ENCODE results near the gene NXPH1.

The NXPH1 gene

DNA sequence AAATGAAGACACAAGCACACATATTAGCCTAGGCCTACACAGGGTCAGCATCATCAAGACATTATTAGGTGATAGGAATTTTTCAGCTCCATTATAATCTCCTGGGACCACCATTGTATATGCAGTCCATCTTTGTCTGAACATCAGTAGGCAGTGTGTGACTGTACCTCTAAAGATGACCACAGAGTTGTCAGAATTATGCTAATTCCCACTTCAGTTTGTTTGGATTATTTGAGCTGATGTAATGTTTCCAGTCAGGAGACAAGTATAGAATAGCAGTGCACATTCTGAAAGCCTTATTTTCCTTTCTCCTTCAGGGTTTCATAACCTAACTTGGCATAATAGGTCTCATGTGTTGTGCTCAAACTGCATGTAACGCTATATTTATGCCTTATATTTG, 306.4 kb downstream of the NXPH1 start:
- DNase-seq: no peak

- no peak for DNase-seq
Observed at GRCh38 chr7:8742837-8743236, 309.4 kb downstream of the NXPH1 start.

GRCh38 chr7:8747338-8747737, 313.9 kb downstream of the NXPH1 start:
- DNase-seq: no peak

DNA sequence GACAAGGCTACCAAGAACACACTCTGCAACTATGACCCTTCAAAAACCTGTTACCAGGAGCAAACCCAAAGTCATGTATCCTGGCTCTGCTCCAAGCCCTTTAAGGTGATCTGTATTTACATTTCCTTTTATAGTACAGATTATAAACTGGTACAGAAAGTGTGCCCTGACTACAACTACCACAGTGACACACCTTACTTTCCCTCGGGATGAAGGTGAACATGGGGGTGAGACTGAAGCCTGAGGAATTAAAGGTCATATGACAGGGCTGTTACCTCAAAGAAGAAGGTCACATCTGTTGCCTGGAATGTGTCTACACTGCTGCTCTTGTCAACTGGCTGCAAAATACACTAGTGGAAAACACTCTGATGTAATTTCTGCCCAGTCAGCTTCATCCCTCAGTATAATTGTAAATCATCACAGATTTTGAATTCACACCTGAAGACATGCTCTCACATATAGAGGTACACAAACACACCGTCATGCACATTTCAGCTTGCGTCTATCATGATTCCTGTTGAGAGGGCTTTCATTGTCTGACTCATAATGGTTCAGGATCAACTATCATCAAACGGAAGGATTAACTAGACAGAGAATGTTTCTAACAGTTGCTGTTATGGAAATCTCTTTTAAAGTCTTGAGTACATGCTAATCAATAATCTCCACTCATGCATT, 318.3 kb downstream of the NXPH1 start:
- DNase-seq: no peak

GRCh38 chr7:8753355-8753754, 319.9 kb downstream of the NXPH1 start:
- no peak for DNase-seq

DNA sequence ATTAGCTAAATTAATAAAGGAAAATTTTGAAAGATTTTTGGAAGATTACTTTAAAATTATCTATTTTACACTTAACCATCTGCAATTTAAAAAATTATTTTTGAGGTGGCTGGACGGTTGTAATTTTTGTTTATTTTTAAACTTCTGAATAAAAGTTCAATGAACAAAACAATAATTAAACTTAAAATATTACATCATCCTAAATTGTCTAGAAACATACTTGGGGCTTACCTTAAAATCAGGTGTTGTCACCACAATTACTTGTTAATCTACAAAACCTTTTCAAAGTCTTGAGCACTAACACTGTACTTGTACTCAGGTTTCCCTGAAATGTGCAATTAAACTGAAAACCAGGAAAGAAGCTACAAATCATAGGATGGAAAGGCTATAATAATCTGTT, 328.3 kb downstream of the NXPH1 start:
- DNase-seq: no peak

DNA sequence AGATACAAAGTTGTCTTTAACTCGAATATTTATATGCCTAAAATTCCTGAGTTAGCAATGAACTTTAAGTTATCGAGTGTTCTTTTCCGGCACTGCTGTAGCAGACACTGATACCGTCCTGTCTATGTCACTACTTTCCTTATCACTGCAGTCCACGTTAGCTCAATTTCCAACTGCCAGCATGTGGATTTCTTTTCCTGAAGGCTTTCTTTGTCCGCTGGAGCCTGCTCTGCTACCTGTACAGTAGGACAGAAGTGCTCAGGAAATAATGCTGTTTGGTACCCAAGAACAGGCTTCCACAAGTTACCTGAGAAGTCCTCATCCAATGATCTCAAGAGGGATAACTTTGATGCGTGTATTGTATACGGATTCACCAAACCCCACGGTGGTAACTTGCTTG, 329.4 kb downstream of the NXPH1 start:
- DNase-seq: no peak

DNA sequence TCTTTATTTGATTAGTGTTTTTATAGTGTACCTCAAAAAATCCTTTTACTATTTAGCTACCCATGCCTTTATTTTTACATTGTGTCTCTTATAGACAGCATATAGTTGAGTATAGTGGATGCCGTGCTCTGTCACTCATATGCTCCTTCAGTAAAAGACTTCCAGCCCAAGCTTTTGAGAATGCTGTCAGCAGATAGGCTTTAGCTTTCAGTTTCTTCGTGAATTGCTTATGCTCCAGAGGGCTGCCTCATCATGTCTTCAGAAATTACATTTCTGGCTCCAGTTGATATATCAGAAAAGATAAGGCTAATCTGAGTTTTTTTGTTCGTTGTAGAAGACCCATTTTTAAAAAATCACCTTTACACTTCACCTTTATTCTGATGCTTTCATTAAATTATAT, 332.0 kb downstream of the NXPH1 start:
- DNase-seq: no peak

GRCh38 chr7:8773518-8773917, 340.1 kb downstream of the NXPH1 start:
- no peak for DNase-seq

DNA sequence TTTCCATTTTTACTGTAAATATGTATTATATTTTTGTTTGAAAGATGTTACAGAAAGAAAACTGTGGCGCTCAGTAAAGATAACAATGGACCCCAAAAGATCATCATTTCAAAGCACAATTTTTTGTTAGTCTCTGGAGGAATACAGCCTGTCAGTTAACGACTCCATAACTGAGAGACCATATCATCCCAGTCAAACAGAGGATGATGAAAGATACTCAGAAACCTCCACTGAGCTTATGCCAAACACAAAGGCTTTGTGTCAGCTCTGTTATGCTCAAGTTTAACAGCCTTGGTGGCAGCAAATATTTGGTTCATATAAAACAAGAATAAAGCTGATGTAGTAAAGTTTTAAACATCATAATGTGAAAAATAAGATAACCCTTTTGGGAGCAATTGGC, 345.1 kb downstream of the NXPH1 start:
- DNase-seq: no peak

DNA sequence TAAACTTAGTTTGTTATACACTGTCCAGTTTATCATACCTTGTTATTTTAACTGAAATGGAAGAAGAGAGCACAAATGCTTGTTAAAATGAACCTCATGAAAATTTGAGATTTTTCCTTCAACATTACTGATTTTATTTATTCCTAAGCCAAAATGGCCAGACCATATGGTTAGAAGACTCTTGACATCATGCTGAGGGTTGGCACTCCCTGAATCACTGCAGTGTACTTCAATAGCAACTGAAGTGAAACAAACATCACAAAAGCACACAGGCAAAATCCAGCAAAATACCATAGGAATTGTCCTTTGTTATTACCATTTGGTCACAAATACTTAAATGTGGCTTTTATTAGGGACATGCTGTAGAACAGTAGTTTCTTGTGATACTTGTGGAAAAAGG, 347.8 kb downstream of the NXPH1 start:
- no peak for DNase-seq

DNA sequence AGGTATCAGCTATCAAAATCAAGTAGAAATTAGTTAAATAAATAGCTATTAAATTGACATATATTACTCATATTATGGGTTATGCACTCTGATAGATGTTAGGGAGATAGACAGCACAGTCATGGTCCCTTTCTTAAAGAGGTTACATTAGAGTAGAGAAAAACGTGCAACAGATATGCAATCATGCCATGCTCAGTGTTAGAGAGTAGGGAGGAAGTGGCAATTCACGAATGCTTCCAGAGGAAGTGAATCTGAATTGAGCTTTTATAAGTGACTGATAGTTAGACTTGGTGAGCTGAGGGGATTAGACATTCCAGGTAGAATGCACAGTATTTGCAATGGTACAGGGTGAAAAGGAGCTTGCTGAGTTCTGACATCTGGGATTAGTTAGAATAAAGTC, 349.8 kb downstream of the NXPH1 start:
- DNase-seq: no peak

DNA sequence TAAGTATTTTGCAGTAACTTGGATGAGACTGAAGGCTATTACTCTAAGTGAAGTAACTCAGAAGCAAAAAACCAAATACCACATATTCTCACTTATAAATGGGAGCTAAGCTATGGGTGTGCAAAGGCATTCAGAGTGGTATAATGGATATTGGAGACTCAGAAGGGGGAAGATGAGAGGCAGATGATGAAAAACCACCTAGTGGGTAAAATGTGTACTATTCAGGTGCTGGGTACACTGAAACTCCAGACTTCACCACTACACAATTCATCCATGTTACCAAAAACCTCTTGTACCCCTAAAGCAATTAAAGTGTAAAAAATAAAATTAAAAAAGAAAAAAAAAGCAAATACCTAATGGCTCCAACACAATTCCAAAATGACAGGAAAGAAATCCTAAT, 351.7 kb downstream of the NXPH1 start:
- no peak for DNase-seq

DNA sequence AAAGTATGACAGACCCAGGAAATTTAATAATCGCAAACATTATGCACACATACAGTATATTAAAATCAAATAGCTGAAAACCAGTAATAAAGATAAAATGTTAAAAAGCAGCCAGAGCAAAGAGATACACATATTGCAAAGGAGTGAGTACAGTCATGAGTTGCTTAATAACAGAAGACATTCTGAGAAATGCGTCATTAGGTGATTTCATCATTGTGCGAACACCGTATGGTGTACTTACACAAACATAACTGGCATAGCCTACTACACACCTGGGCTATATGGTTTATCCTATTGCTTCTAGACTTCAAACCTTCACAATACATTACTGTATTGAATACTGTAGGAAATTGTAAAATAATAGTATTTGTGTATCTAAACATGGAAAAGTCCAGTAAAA, 367.6 kb downstream of the NXPH1 start:
- DNase-seq: no peak
